ENCODE data around the gene FHL1. TPM values are rescaled to one million over a fixed set of nuclear protein-coding genes. Genes with fewer than 3 reads are reported as not detected.
A peak's percentile ranks its signal among the peaks of the same experiment; 100 is the strongest.

The FHL1 gene
- total RNA-seq, 4 donors from 2014 or later: 139 to 617 (median 162) TPM

GRCh38 chrX:136141569-136141968, 5.8 kb upstream of the FHL1 start:
- H3K27me3 ChIP-seq: no peaks in the 10 kb centered on the region
- intact Hi-C loops (cut with DNase I; ENCODE audit: low total_unique reads): no loop called here
- H3K4me3 ChIP-seq: no peak overlapping the region
- H3K36me3 ChIP-seq: no peaks in the 10 kb centered on the region
- H3K9me3 ChIP-seq: no peaks in the 10 kb centered on the region
- 47 to 67% methylated on average over 1 to 3 of the region's 3 CpGs for WGBS, 2 donors (ENCODE audit: low coverage in 1 of 2)
- TF ChIP-seq EP300 (IDR thresholded peaks at IDR 0.05; ENCODE audit: low read depth): no peak
- in situ Hi-C loops (cut with MboI; ENCODE audit: low pct_ligation_motif_present in 1 of 4, low pct_unique_long_range_greater_than_20kb in 1 of 4, low sequenced_read_pairs in 3 of 4): no loop called here
- no peak for DNase-seq
- H3K27ac ChIP-seq: no peak overlapping the region
- peaks cover 0 to 3% (median under 1%) of the 10 kb centered on the region in 4 donors for H3K4me1 ChIP-seq

GRCh38 chrX:136142592-136142991, 4.7 kb upstream of the FHL1 start:
- 43 to 52% methylated on average over 1 to 3 of the region's 3 CpGs for WGBS, 2 donors (ENCODE audit: low coverage in 1 of 2)
- DNase-seq: no peak
- intact Hi-C loops (cut with DNase I; ENCODE audit: low total_unique reads): no loop called here

GRCh38 chrX:136143711-136144110, 3.6 kb upstream of the FHL1 start:
- H3K9me3 ChIP-seq: no peaks in the 10 kb centered on the region
- H3K27me3 ChIP-seq: no peaks in the 10 kb centered on the region
- intact Hi-C loops (cut with DNase I; ENCODE audit: low total_unique reads) (no loop called here), in situ Hi-C loops (cut with MboI; ENCODE audit: low pct_ligation_motif_present in 1 of 4, low pct_unique_long_range_greater_than_20kb in 1 of 4, low sequenced_read_pairs in 3 of 4) (no loop called here)
- no peak overlapping the region for H3K27ac ChIP-seq
- no peak overlapping the region for H3K4me3 ChIP-seq
- H3K36me3 ChIP-seq: no peaks in the 10 kb centered on the region
- DNase-seq: no peak
- TF ChIP-seq POLR2A (IDR thresholded peaks at IDR 0.05) (no peak), CTCF (IDR thresholded peaks at IDR 0.05) (no peak), EP300 (IDR thresholded peaks at IDR 0.05; ENCODE audit: low read depth) (no peak), POLR2AphosphoS5 (IDR thresholded peaks at IDR 0.05) (no peak)
- H3K4me1 ChIP-seq: peaks cover 0 to 5% (median 2%) of the 10 kb centered on the region in 4 donors
- WGBS, 2 donors (ENCODE audit: low coverage in 1 of 2): 34% methylated on average over 8 of the region's 8 CpGs; no CpG with 5 or more reads in 1 of the 2 donors

More at GRCh38 chrX:136142592-136142991, 4.7 kb upstream of the FHL1 start:
- no peak overlapping the region for H3K4me3 ChIP-seq
- no peaks in the 10 kb centered on the region for H3K27me3 ChIP-seq
- H3K27ac ChIP-seq: no peak overlapping the region
- TF ChIP-seq EP300 (IDR thresholded peaks at IDR 0.05; ENCODE audit: low read depth) (no peak), CTCF (IDR thresholded peaks at IDR 0.05) (no peak), POLR2AphosphoS5 (IDR thresholded peaks at IDR 0.05) (no peak)
- no peaks in the 10 kb centered on the region for H3K9me3 ChIP-seq
- in situ Hi-C loops (cut with MboI; ENCODE audit: low pct_ligation_motif_present in 1 of 4, low pct_unique_long_range_greater_than_20kb in 1 of 4, low sequenced_read_pairs in 3 of 4): no loop called here
- peaks cover 0 to 5% (median 2%) of the 10 kb centered on the region in 4 donors for H3K4me1 ChIP-seq
- H3K36me3 ChIP-seq: no peaks in the 10 kb centered on the region

- Histone ChIP-seq H3K9me3 (no peaks in the 10 kb centered on the region), H3K4me3 (peak overlapping the region; percentile 44 to 70 (median 61)), H3K4me1 (peaks cover 0 to 5% (median 2%) of the 10 kb centered on the region in 4 donors), H3K36me3 (no peaks in the 10 kb centered on the region), H3K27me3 (no peaks in the 10 kb centered on the region), H3K27ac (peak overlapping the region; percentile 88 to 94 (median 88))
- TF ChIP-seq POLR2A (IDR thresholded peaks at IDR 0.05) (no peak), EP300 (IDR thresholded peaks at IDR 0.05; ENCODE audit: low read depth) (no peak), POLR2AphosphoS5 (IDR thresholded peaks at IDR 0.05) (no peak), CTCF (IDR thresholded peaks at IDR 0.05) (no peak)
- intact Hi-C loops (cut with DNase I; ENCODE audit: low total_unique reads) (loop anchor here (5.0 kb wide), 1 partner anchor 89 kb away; no protein-coding TSS in a partner anchor), in situ Hi-C loops (cut with MboI; ENCODE audit: low pct_ligation_motif_present in 1 of 4, low pct_unique_long_range_greater_than_20kb in 1 of 4, low sequenced_read_pairs in 3 of 4) (no loop called here)
- DNase-seq: no peak
- 41% methylated on average over 37 of the region's 59 CpGs; no CpG with 5 or more reads in 1 of the 2 donors for WGBS, 2 donors (ENCODE audit: low coverage in 1 of 2)
These were observed 569 bp upstream of the FHL1 start for GRCh38 chrX:136146614-136147314.

All from transverse colon (tissue), 4 donors.